Embryonic facial prominence (tissue), 1 donor: ENCODE measurements around the gene MGAT1.
"Not testable (repeated sequence)": the region's sequence is repeated elsewhere in the genome, so short reads cannot be mapped to it uniquely, and the experiment has no call there.

Experiments used
- DNase-seq: peaks from one replicate; pipeline ENCODE4 v3.0.0-alpha.2; 2016; ENCODE audit errors: extremely low spot score

MGAT1 gene

GRCh38 chr5:180786531-180787398, 15.8 kb downstream of the MGAT1 start:
- no peak for DNase-seq

DNA sequence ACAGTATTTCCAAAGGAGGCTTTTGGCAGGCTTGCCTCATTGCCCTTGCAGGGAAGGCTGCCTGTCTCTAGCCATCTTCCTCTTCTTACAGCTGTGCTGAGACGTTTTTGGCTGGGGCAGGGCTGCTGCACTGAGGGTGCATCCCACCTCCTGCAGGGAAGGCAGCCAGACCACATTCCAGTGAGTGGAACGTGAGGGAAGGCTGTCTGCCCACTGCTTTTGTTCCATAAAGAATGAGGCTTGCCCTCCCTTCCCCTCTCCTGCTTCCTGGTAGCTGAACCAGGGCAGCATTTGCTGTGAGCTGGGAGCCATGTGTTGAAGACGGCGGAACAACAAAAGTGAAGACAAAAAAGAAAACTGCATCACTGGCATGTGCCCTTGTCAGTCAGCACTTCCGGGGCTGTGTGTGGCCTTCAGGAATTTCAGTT, 16.8 kb downstream of the MGAT1 start:
- peak; percentile 37 for DNase-seq

- no peak for DNase-seq
Measured at GRCh38 chr5:180785121-180785781, 17.4 kb downstream of the MGAT1 start.

GRCh38 chr5:180784497-180785097, 18.0 kb downstream of the MGAT1 start:
- peak; percentile 56 for DNase-seq

DNA sequence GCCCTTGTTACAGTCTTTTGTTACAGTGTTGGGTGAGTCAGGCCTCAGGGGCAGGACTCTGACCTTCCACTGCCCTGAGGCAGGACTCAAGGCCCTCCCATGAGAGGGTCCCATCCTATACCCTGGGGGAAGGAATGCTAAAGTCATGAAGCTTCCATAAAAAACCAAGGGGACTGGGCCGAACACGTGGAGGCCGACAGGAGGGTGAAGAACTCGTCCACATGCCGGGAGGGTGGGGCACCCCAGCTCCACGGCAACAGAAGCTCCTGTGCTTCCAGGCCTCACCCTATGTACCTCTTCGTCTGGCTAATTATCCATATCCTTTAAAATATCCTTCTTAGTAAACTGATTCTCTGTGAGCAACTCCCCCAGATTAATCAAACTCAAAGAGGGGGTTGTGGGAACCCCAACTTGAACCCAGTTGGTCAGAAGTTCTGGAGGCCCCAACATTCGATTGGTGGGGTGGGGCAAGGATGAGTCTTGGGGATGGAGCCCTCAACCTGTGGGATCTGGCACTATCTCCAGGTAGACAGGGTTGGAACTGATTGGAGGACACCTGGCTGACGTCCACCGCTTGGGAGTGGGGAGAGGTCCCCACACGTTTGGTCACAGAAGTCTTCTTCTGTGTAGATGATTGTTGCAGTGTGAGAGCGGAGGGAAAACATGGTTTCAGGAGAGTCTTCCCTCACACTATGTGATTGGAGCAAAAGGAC, 19.1 kb downstream of the MGAT1 start:
- DNase-seq, result no peak

GRCh38 chr5:180782748-180783147, 19.9 kb downstream of the MGAT1 start:
- no peak for DNase-seq

- DNase-seq, result not testable (repeated sequence)
Measured at GRCh38 chr5:180781900-180782326, 20.7 kb downstream of the MGAT1 start.

- DNase-seq, result no peak
Measured at GRCh38 chr5:180779985-180780610, 22.5 kb downstream of the MGAT1 start.

DNA sequence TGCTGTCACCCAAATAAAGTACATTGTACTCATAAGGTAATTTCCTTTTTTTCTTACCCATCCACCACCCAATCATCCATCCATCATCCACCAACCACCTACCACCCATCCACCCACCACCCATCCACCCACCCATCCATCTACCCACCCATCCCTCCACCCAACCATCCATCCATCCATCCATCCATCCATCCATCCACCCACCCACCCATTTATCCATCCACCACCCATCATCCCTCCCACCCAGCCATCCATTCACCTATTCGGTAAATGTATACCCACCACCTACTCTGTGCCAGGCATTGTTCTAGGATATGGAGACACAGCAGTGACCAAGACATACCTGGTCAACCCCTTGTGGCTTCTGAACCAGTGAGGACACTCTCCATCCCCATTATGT, 25.1 kb downstream of the MGAT1 start:
- no peak for DNase-seq

GRCh38 chr5:180776376-180776775, 26.2 kb downstream of the MGAT1 start:
- DNase-seq, result no peak

- DNase-seq, result no peak
Measured at GRCh38 chr5:180775624-180776023, 27.0 kb downstream of the MGAT1 start.

- no peak for DNase-seq
Measured at GRCh38 chr5:180771839-180772238, 30.8 kb downstream of the MGAT1 start.

DNA sequence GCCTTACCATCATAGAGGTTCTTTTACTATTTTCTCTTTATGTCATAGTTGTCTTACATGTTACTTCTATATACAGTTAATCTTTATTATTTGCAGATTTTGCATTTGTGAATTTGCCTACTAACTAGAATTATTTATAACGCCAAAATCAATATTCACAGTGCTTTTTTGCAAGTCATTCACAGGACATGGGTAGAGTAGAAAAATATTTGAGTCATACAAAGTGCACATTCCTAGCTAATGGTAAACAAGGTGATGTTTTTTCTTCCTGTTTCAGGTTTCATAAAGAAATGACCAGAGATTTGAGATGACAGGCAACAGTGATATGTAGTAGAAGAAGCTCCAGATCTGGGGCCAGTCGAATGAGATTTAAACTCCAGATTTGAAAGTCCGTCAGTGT, 32.8 kb downstream of the MGAT1 start:
- no peak for DNase-seq

DNA sequence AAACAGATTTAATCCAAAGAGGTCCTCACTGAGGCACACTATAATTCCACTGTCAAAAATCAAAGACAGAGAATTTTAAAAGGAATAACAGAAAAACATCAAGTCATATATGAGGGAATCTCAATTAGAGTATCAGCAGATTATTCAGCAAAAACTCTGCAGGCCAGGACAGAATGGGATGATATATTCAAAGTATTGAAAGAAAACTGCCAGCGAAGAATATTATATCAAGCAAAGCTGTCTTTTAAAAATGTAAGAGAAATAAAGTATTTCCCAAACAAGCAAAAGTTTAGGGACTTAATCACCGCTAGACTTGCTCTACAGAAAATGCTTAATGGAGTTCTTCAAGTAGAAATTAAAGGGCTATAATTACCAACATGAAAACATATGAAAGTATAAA, 47.0 kb downstream of the MGAT1 start:
- no peak for DNase-seq

DNA sequence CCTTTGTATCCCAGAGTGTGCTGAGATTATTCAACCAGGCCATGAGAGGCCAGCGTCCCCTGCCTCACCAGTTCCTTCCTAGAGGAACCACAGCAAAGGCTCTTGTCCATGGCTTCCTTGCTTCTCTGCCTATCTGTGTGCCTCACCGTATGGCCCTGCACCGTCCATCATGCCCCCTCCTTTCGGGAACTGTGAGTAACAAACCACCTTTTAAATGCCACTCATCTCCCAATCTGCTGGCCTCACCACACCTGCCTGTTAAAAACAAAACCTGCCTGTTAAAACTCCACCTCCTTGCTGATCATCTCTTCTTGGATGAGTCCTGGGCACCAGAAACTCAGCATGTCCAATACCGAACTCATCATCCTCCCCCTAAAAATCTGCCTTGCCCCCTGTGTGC, 58.4 kb downstream of the MGAT1 start:
- no peak for DNase-seq

- DNase-seq, result no peak
Measured at GRCh38 chr5:180742727-180743126, 59.9 kb downstream of the MGAT1 start.

DNA sequence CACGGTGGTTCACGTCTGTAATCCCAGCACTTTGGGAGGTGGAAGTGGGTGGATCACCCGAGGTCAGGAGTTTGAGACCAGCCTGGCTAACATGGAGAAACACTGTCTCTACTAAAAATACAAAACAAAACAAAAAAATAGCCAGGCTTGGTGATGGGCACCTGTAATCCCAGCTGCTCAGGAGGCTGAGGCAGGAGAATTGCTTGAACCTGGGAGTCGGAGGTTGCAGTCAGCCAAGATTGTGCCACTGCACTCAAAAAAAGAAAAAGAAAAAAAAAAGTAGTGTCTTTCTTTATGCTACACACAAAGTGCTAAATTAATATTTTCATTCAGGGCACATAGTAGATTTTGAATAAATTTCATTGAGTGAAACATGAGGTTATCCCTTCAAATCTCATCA, 61.7 kb downstream of the MGAT1 start:
- DNase-seq, result not testable (repeated sequence)

- no peak for DNase-seq
Measured at GRCh38 chr5:180739958-180740357, 62.6 kb downstream of the MGAT1 start, which contains the start of gene OR2Y1. OR2Y1 (minus strand) TSS chr5:180740058; CDS start chr5:180740058, 0 bp downstream.

- no peak for DNase-seq
Measured at GRCh38 chr5:180739271-180739670, 63.3 kb downstream of the MGAT1 start.

GRCh38 chr5:180736536-180736935, 66.1 kb downstream of the MGAT1 start:
- no peak for DNase-seq
